HCT116 (cell line): ENCODE measurements around the gene UCP2. TPM values are rescaled to one million over a fixed set of nuclear protein-coding genes. Genes with fewer than 3 reads are reported as not detected.

Experiments used
- ATAC-seq: fragments of 200-7000 bp; cut with Tn5 transposase; 2 replicates; pipeline ENCODE4 v1.9.1; 2020; ENCODE audit warnings: mild to moderate bottlenecking, moderate library complexity
- BruUV-seq: library from RNA; stranded (reverse); fragments of 400-500 nt; replicated peaks from 2 replicates; lab custom pipeline; 2021; lab: Mats Ljungman, UMichigan
- CTCF ChIA-PET: fragments of 300-600 bp; sonication (Branson Sonifier 250); formaldehyde crosslinking; loops from one replicate; lab custom pipeline; 2021; ENCODE audit warnings: antibody characterized with exemption; lab: Charles Lee
- POLR2A ChIA-PET: fragments of 300-600, 350-600 bp; sonication (Branson Sonifier 250); formaldehyde crosslinking; loops from one replicate; lab custom pipeline; 2021; ENCODE audit warnings: antibody characterized with exemption; lab: Charles Lee
- RAD21 ChIA-PET, 2 experiments: fragments of 300-600 bp; sonication (Branson Sonifier 250); formaldehyde crosslinking; loops; one replicate each; lab custom pipeline; 2023; ENCODE audit warnings: low total read pairs in 2 of 2; ENCODE audit not compliant: uncharacterized antibody in 2 of 2, unreplicated experiment in 2 of 2, low non-redundant PET in 1 of 2; lab: Charles Lee
- DNase-seq: peaks from one replicate; pipeline ENCODE4 v3.0.0-alpha.2; 2010; ENCODE audit warnings: low read depth, low spot score
- H2AFZ ChIP-seq: fragments of 200-600 bp; shearing (Covaris generic), sonication (generic); 2 replicates; pipeline ENCODE4 v1.6.1; 2017; ENCODE audit warnings: low read depth, mixed run types, mixed read lengths, antibody characterized with exemption, low read length; ENCODE audit not compliant: poor library complexity, severe bottlenecking
- H3K27ac ChIP-seq: 2 replicates; pipeline ENCODE4 v1.5.1; 2012; ENCODE audit warnings: low read depth, low read length
- H3K27me3 ChIP-seq: fragments of 200-600 bp; sonication (generic); 2 replicates; pipeline ENCODE4 v1.6.1; 2016; ENCODE audit warnings: mixed run types, low read length, mixed read lengths; ENCODE audit not compliant: insufficient read depth
- H3K36me3 ChIP-seq, 2 experiments: fragments of 200-500 bp in 1 of 2; fragments of 200-600 bp in 1 of 2; sonication (Bioruptor generic) in 1 of 2; sonication (generic) in 1 of 2; 2 replicates each; pipeline versions ENCODE4 v1.5.1 to v1.6.1; 2014 to 2016; ENCODE audit warnings: low read length in 2 of 2, inconsistent platforms in 1 of 2, mixed read lengths in 1 of 2, mixed run types in 1 of 2; ENCODE audit not compliant: insufficient read depth in 2 of 2, control insufficient read depth in 1 of 2
- H3K4me1 ChIP-seq, 2 experiments: fragments of 200-600 bp in 1 of 2; sonication (generic) in 1 of 2; 2 replicates each; pipeline versions ENCODE4 v1.5.1 to v1.6.1; 2012 to 2017; ENCODE audit warnings: low read length in 2 of 2, inconsistent platforms in 1 of 2, mild to moderate bottlenecking in 1 of 2, mixed read lengths in 1 of 2, mixed run types in 1 of 2, moderate library complexity in 1 of 2; ENCODE audit not compliant: insufficient read depth in 2 of 2, control insufficient read depth in 1 of 2
- H3K4me2 ChIP-seq: fragments of 200-600 bp; sonication (generic); 2 replicates; pipeline ENCODE4 v1.6.1; 2017; ENCODE audit warnings: mixed run types, low read length, mixed read lengths
- H3K4me3 ChIP-seq, 2 experiments: fragments of 200-600 bp in 1 of 2; sonication (generic) in 1 of 2; replicated peaks in 1 of 2; 2 replicates each; pipeline ENCODE4 v1.5.1; 2011 to 2016; ENCODE audit warnings: low read length in 2 of 2, control low read depth in 1 of 2, low read depth in 1 of 2, mild to moderate bottlenecking in 1 of 2, mixed read lengths in 1 of 2, mixed run types in 1 of 2
- H3K79me2 ChIP-seq: fragments of 200-600 bp; sonication (generic); 2 replicates; pipeline ENCODE4 v1.6.1; 2017; ENCODE audit warnings: mild to moderate bottlenecking, mixed run types, low read length, moderate library complexity, mixed read lengths; ENCODE audit not compliant: insufficient read depth
- H3K9ac ChIP-seq: fragments of 200-600 bp; sonication (generic); 2 replicates; pipeline ENCODE4 v1.6.1; 2016; ENCODE audit warnings: low read length, mixed read lengths
- H3K9me2 ChIP-seq: fragments of 200-600 bp; sonication (generic), shearing (Covaris generic); 2 replicates; pipeline ENCODE4 v1.6.1; 2017; ENCODE audit warnings: mixed run types, mild to moderate bottlenecking, moderate library complexity; ENCODE audit not compliant: insufficient read depth
- H3K9me3 ChIP-seq, 2 experiments: fragments of 200-500 bp in 1 of 2; fragments of 200-600 bp in 1 of 2; sonication (Bioruptor generic) in 1 of 2; sonication (generic) in 1 of 2; 2 replicates each; pipeline ENCODE4 v1.6.1; 2014 to 2017; ENCODE audit warnings: low read length in 2 of 2, mixed read lengths in 2 of 2, inconsistent platforms in 1 of 2, low read depth in 1 of 2, mild to moderate bottlenecking in 1 of 2, mixed run types in 1 of 2, moderate library complexity in 1 of 2; ENCODE audit not compliant: control insufficient read depth in 1 of 2, insufficient read depth in 1 of 2
- H4K20me1 ChIP-seq: fragments of 200-600 bp; sonication (generic), shearing (Covaris generic); 2 replicates; pipeline ENCODE4 v1.6.1; 2017; ENCODE audit warnings: mixed run types, mild to moderate bottlenecking, moderate library complexity; ENCODE audit not compliant: insufficient read depth
- ATF3 ChIP-seq: IDR thresholded peaks from 2 replicates; pipeline ENCODE4 v1.6.1; 2012
- CBX3 ChIP-seq: IDR thresholded peaks from 2 replicates; pipeline ENCODE4 v1.6.1; 2012; ENCODE audit warnings: low read depth
- EGR1 ChIP-seq: IDR thresholded peaks from 2 replicates; pipeline ENCODE4 v1.6.1; 2012; ENCODE audit warnings: low read depth
- FOSL1 ChIP-seq: IDR thresholded peaks from 2 replicates; pipeline ENCODE4 v1.6.1; 2012; ENCODE audit warnings: low read depth
- POLR2A ChIP-seq: IDR thresholded peaks from 2 replicates; pipeline ENCODE4 v1.7.0; 2011; ENCODE audit warnings: borderline replicate concordance; ENCODE audit not compliant: insufficient read depth, insufficient read length; ENCODE audit errors: extremely low read depth
- POLR2AphosphoS5 ChIP-seq: IDR thresholded peaks from 2 replicates; pipeline ENCODE4 v1.6.1; 2011; ENCODE audit warnings: mild to moderate bottlenecking, low read depth, low read length, moderate library complexity
- RAD21 ChIP-seq: IDR thresholded peaks from 2 replicates; pipeline ENCODE4 v1.6.1; 2012; ENCODE audit warnings: low read depth, mild to moderate bottlenecking
- REST ChIP-seq: IDR thresholded peaks from 2 replicates; pipeline ENCODE4 v1.6.1; 2012; ENCODE audit warnings: low read depth
- SIN3A ChIP-seq: IDR thresholded peaks from 2 replicates; pipeline ENCODE4 v1.6.1; 2012; ENCODE audit warnings: low read depth
- SP1 ChIP-seq: IDR thresholded peaks from 2 replicates; pipeline ENCODE4 v1.6.1; 2012; ENCODE audit warnings: low read depth
- SRF ChIP-seq: IDR thresholded peaks from 2 replicates; pipeline ENCODE4 v1.6.1; 2012; ENCODE audit warnings: low read depth
- TCF7L2 ChIP-seq: IDR thresholded peaks from 2 replicates; pipeline ENCODE4 v1.7.0; 2011; ENCODE audit warnings: borderline replicate concordance, inconsistent platforms; ENCODE audit not compliant: insufficient read depth, insufficient read length; ENCODE audit errors: extremely low read depth
- ZBTB33 ChIP-seq: IDR thresholded peaks from 2 replicates; pipeline ENCODE4 v1.6.1; 2011; ENCODE audit warnings: mild to moderate bottlenecking, low read length, moderate library complexity; ENCODE audit not compliant: insufficient replicate concordance; ENCODE audit errors: extremely low read depth
- ZFX ChIP-seq: fragments of 450-650 bp; IDR thresholded peaks from 2 replicates; pipeline ENCODE4 v1.6.1; 2017
- intact Hi-C: fragments of 100-400 bp; cut with micrococcal nuclease; formaldehyde crosslinking; loops from 2 replicates; pipeline ENCODE4 v1.10.0; 2022
- total RNA-seq: library from RNA; stranded (reverse); gene quantifications from one replicate; pipeline ENCODE4 v1.2.1, GENCODE V29; 2021; ENCODE audit not compliant: unreplicated experiment
- TF ChIP-seq, protein P1 (sequence below), 3 experiments: fragments of 200-600 bp in 1 of 3; sonication (generic) in 1 of 3; IDR thresholded peaks in 2 of 3; conservative IDR thresholded peaks in 1 of 3; 2 replicates each; pipeline ENCODE4 v1.5.1; 2012 to 2017; ENCODE audit warnings: low read depth in 2 of 3, low read length in 2 of 3, antibody characterized with exemption in 1 of 3, borderline replicate concordance in 1 of 3, control low read depth in 1 of 3, mild to moderate bottlenecking in 1 of 3, mixed read lengths in 1 of 3, mixed run types in 1 of 3, moderate library complexity in 1 of 3; ENCODE audit not compliant: insufficient read depth in 1 of 3

The UCP2 gene
- total RNA-seq, 1 experiment from 2014 or later: 20.4 TPM

DNA sequence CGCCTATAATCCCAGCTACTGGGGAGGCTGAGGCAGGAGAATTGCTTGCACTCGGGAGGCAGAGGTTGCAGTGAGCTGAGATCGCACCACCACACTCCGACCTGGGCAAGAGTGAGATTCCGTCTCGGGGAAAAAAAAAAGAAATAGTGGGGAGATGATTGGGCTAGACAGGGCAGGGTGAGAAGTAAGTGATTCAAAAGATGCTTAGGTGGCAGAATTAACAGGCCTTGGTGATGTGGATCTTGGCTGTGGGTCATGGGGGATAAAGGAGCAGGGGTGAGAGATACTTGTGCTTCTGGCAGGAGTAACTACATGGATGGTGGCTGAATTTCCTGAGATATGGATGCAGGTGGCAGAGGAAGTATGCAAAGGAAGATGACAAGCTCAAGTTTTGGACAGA is 39.4 kb upstream of the UCP2 start:
- ChIA-PET CTCF (no interaction called here), RAD21 (no interaction called here), POLR2A (no interaction called here)

More for the DNA sequence above, 39.4 kb upstream of the UCP2 start:
- Histone ChIP-seq H3K79me2 (no peaks in the 10 kb centered on the region), H3K9ac (no peak overlapping the region), H3K36me3 (no peaks in the 10 kb centered on the region), H3K27ac (no peak overlapping the region), H3K9me3 (no peaks in the 10 kb centered on the region), H3K4me3 (no peak overlapping the region), H3K9me2 (no peaks in the 10 kb centered on the region), H2AFZ (no peak overlapping the region), H3K4me2 (no peak overlapping the region), H3K27me3 (no peaks in the 10 kb centered on the region), H4K20me1 (no peaks in the 10 kb centered on the region), H3K4me1 (peaks cover 5 to 20% of the 10 kb centered on the region in 2 experiments)
- TF ChIP-seq SRF: no peak
- no peak for TF ChIP-seq REST
- no peak for TF ChIP-seq POLR2A
- TF ChIP-seq CBX3: no peak
- no peak for TF ChIP-seq EGR1
- no peak for TF ChIP-seq ZFX
- TF ChIP-seq POLR2AphosphoS5: no peak
- no peak for TF ChIP-seq ZBTB33
- no peak for TF ChIP-seq TCF7L2
- TF ChIP-seq SP1: no peak
- no peak for TF ChIP-seq SIN3A
- TF ChIP-seq RAD21: no peak
- TF ChIP-seq, protein P1, sequence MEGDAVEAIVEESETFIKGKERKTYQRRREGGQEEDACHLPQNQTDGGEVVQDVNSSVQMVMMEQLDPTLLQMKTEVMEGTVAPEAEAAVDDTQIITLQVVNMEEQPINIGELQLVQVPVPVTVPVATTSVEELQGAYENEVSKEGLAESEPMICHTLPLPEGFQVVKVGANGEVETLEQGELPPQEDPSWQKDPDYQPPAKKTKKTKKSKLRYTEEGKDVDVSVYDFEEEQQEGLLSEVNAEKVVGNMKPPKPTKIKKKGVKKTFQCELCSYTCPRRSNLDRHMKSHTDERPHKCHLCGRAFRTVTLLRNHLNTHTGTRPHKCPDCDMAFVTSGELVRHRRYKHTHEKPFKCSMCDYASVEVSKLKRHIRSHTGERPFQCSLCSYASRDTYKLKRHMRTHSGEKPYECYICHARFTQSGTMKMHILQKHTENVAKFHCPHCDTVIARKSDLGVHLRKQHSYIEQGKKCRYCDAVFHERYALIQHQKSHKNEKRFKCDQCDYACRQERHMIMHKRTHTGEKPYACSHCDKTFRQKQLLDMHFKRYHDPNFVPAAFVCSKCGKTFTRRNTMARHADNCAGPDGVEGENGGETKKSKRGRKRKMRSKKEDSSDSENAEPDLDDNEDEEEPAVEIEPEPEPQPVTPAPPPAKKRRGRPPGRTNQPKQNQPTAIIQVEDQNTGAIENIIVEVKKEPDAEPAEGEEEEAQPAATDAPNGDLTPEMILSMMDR (IDR thresholded peaks at IDR 0.05 in 2 of 3, conservative IDR thresholded peaks at IDR 0.05 in 1 of 3; ENCODE audit: borderline replicate concordance in 1 of 3, insufficient read depth in 1 of 3, low read depth in 2 of 3, low read length in 2 of 3): no peak
- no peak for TF ChIP-seq ATF3
- no peak for TF ChIP-seq FOSL1
- DNase-seq (no peak), ATAC-seq (no peak)
- BruUV-seq: no TSS peak
- intact Hi-C loops: no loop called here
